ENCODE measurements around the gene AOAH. TPM values are rescaled to one million over a fixed set of nuclear protein-coding genes. Genes with fewer than 3 reads are reported as not detected.

Gene AOAH
- total RNA-seq, 1 donor from 2014 or later = 3.3 TPM

DNA sequence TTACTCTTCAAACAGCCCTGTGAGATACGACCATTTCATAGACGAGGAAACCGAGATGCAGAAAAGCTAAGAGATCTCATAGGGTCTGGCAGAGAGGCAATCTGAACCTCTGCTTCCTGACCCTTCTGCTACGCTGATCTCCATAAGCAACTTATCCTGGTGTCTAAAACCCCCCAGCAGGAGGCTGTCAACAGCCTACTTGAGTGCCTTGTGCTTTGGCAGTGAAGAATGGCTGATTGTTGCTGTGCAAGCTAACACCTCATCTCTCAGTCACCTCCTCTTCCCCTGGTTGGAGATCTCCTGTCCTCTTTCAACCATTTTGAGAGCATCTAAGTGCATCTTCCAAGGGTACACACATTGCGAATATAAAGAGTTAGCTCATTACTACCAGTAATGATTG is 86.2 kb downstream of the AOAH start:
- no peak for DNase-seq (ENCODE audit: low spot score)

DNA sequence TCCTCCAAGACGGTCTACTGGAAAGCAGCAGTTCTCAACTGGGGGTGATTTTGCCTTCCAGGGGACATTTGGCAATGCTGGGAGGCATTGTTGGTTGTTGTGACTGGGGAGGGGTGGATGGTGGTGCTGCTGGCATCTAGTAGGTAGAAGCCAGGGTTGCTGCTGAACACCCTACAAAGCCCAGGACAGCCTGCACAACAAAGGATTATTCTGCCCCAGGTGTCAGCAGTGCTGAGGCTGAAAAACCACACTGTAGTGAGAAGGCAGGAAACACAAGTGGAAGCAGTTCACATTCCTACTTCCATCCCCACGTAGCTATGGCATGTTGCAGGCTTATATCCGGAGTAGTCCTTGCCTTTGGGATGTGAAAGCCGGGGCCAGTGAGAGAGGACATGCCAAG is 86.9 kb downstream of the AOAH start:
- no peak for ATAC-seq

More for the DNA sequence above, 86.2 kb downstream of the AOAH start:
- ATAC-seq = no peak

DNA sequence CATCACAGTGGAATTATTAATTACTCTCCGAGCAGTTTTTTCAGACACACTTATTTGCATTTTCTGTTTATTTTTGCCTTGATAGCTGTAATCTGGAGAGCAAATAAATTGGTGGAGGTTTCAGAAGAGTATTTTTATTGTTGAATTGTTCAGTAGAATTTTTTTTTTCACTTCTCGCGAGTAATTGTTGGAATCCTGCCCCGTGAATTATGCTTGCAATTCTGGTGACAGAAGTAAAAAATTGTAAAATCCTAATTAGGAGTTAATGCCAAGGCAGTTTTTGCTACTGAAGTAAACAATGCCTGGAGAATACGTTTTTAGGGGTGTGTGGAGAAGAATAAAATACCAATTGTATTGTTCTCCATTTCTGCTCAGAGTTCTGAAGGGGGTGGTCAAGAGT is 88.2 kb downstream of the AOAH start:
- no peak for DNase-seq (ENCODE audit: low spot score)
- ATAC-seq = no peak

More for the DNA sequence above, 86.9 kb downstream of the AOAH start:
- DNase-seq (ENCODE audit: low spot score) = no peak

- no peak for DNase-seq (ENCODE audit: low spot score)
- ATAC-seq = no peak
These were observed 89.2 kb downstream of the AOAH start for GRCh38 chr7:36635091-36635490.

GRCh38 chr7:36633377-36633776 is 90.9 kb downstream of the AOAH start:
- ATAC-seq = no peak
- no peak for DNase-seq (ENCODE audit: low spot score)

DNA sequence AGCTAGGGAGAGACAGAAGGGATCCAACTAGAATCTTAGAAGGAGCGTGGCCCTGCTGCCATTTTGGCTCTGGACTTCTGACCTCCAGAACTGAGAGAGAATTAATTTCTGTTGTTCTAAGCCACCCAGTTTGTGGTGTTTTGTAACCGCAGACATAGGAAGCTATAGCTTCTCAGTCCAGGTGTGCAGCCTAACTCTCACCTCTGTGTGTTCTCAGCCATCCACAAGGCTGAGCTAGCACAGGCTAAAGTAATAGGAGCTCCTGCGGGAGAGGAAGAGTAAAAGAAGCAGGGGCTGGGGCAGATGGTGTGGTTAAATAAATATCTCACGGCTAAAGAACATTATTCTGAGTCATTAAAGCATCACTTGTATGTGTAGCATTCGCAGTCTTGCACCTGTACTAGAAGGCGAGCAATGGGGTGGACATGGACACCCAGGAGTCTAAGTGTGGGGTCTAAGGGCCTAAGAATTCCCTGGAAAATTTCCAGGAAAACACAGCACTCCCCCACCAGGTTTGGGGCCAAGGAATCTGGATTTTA is 94.1 kb downstream of the AOAH start:
- DNase-seq (ENCODE audit: low spot score) (no peak), ATAC-seq (no peak)

GRCh38 chr7:36629351-36629750 is 94.9 kb downstream of the AOAH start:
- ATAC-seq = no peak

DNA sequence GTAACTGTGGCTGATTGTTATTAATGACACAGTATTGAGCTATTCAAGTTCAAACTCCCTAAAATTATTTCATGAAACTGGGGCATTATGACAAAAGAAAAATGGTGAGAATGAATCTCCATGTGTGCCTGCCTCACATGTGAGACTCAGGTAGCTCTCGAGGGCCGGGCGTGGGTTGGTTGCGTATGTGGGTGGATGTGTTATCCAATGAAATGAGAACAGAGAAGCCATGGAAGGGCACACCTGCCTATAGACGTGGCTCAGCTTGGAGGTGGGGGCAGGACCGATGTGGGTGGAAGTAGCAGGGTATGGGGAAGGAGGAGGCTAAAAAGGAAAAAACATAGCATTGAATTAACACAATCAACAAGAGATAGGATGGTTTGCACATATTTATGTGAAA is 96.5 kb downstream of the AOAH start:
- DNase-seq (ENCODE audit: low spot score) (no peak), ATAC-seq (no peak)

More at GRCh38 chr7:36629351-36629750, 94.9 kb downstream of the AOAH start:
- DNase-seq (ENCODE audit: low spot score) = no peak

GRCh38 chr7:36626111-36626510 is 98.2 kb downstream of the AOAH start:
- ATAC-seq (no peak), DNase-seq (ENCODE audit: low spot score) (no peak)

- ATAC-seq (no peak), DNase-seq (ENCODE audit: low spot score) (no peak)
These were observed 99.0 kb downstream of the AOAH start for GRCh38 chr7:36625247-36625646.

GRCh38 chr7:36623247-36623646 is 101.0 kb downstream of the AOAH start:
- ATAC-seq = peak; percentile 77
- no peak for DNase-seq (ENCODE audit: low spot score)

- no peak for DNase-seq (ENCODE audit: low spot score)
- no peak for ATAC-seq
These were observed 102.9 kb downstream of the AOAH start for GRCh38 chr7:36621396-36621795.

DNA sequence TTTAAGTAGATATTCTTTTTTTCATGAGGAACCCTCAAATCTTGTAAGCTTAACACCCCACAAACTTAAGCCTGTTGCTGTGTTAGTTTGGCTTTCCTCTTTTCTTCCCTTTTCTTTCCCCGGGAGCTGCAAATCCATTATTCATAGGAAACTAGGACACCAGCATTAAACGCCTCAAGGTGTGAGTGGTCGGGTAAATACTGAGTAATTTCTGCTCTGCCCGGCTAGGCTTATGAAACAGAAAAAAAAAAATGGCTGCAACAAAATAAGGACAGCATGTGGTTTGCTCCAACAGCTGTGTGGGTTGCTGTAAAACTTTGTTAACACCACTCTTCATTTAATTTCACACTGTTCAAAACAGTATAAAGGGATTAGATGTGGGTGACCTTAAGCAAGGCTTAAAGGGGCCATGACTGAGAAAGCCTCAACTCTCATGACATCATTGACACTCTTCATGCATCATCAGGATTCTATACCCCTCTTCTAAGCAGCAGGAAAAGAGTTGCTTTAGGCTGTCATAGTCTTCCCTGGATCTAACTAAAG is 104.1 kb downstream of the AOAH start:
- no peak for DNase-seq (ENCODE audit: low spot score)
- no peak for ATAC-seq

- no peak for DNase-seq (ENCODE audit: low spot score)
- no peak for ATAC-seq
These were observed 106.9 kb downstream of the AOAH start for GRCh38 chr7:36617408-36617807.

GRCh38 chr7:36615852-36616540 is 108.3 kb downstream of the AOAH start:
- DNase-seq (ENCODE audit: low spot score) (no peak), ATAC-seq (no peak)

GRCh38 chr7:36614959-36615358 is 109.3 kb downstream of the AOAH start:
- DNase-seq (ENCODE audit: low spot score) = no peak
- no peak for ATAC-seq

GRCh38 chr7:36613031-36613614 is 111.2 kb downstream of the AOAH start:
- DNase-seq (ENCODE audit: low spot score) (no peak), ATAC-seq (no peak)

GRCh38 chr7:36611703-36612102 is 112.6 kb downstream of the AOAH start:
- no peak for DNase-seq (ENCODE audit: low spot score)
- no peak for ATAC-seq

GRCh38 chr7:36607721-36608095 is 116.6 kb downstream of the AOAH start:
- DNase-seq (ENCODE audit: low spot score) (no peak), ATAC-seq (no peak)

DNA sequence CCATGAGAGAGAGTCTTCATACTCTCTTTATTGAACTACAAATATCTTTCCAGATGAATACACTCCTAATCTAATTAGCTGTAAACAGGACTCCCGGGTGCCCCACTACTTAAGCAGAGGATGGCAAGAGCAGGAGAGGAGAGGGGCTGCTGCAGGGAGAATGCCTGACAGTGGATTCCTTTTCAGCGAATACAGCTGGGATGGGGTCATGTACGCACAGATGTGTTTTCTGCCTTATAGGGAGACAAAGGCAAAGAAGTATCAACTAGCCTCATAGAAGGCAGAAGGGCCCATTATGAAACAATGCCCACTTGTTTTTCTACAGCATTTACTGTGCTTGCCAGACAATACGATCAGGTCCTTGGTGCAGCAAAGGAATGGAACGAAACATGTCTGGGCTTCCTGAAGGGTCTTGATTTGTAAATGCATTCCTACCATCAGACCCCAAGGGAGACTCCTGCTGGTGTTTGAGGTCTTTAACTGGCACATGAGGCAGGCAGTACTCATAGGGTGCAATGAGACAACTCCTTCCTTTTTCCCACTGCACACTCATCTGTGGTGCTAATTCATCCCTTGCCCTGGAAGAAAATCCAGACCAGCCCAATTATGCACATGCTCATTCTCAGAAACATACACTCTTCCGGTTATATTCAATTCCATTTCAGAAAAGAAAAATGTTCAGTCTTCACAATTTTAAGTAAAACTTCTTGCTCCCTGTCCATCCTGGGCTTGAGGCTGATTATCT is 117.1 kb downstream of the AOAH start:
- ATAC-seq = no peak
- no peak for DNase-seq (ENCODE audit: low spot score)

DNA sequence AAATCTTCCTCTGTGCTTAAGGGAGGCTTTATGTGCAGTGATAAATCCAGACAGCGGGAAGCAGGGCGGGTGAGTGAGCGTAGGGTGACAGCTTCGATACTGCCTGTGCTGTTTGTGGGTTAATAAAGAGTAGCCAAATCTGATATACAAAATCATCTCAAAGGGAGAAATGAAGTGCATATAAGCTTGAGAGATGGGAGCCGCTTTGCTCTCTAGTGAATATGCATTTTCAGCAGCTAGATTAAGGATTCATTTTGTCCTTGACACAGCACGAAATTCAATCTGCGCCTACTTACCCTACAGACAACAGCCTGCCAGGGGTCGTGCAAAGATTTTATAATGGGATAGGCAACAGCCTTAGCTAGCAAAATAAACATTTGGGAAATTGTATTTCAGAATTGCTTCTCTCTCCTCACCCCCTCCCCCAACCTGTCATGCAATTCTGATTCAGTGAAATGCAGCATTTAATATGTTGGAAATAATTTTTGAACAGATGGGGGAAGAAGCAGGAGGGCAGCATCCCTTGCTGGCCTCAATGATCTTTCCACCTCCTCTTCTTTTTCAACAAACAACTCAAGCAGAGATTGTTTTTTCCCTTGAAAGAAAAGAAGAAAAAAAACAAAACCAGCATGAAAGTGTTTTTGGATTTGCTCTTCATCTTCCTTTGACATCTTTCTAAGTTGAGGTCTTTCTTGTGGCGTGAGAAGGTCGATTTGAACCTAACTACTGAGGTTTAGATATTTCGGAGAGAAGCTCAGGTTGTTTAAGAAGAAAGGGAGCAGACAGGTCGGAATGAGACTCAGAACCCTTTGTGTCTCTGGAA is 117.9 kb downstream of the AOAH start:
- ATAC-seq (no peak), DNase-seq (ENCODE audit: low spot score) (no peak)
